SH-SY5Y (cell line): Measurements from ENCODE around the gene ALPI.

ENCODE experiments used
- GATA2 ChIP-seq: IDR thresholded peaks from 2 replicates; pipeline ENCODE4 v1.6.1; 2011; ENCODE audit warnings: mild to moderate bottlenecking, low read depth, low read length
- GATA3 ChIP-seq: IDR thresholded peaks from 2 replicates; pipeline ENCODE4 v1.6.1; 2011; ENCODE audit warnings: low read depth, mild to moderate bottlenecking, low read length, moderate library complexity

DNA sequence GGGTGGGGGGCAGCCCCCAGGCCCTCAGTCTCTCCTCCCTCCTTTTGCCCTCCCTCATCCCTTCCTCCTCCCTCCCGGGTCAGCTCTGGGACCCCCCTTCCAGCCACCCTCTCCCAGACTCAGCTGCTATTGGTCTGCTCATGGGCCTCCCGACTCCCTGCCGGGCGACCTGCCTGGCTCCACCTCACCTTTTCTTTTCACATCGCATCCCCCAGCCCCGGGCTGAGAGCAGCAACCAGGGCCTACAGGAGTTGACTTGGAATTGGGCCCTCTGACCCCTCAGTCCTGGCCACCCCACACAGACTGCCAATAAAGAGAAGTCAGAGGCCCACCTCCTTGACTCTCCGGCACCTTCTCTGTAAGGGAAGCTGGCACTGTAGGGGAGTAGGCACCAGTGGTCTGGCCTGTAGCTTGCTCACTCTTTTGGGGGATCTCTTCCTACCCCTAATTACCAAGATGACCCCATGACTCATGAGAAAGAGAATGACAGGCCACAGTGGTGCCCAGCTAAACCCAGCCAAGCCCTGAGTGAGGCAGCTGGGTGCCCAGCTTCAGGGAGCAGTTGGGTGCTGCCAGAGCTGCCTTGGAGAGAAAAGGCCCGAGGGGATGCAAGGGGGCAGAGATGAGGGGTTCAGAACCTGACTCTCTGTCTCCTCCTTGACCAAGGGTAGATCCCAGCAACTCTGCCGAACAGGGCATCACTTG, 33.7 kb downstream of the ALPI start:
- TF ChIP-seq GATA2 (no peak), GATA3 (no peak)
